IMR-90 (cell line): ENCODE measurements around the gene GRAMD4. TPM values are rescaled to one million over a fixed set of nuclear protein-coding genes. Genes with fewer than 3 reads are reported as not detected.

Experiments
- ATAC-seq: fragments of 200-7000 bp; cut with Tn5 transposase; 2 replicates; pipeline ENCODE4 v1.9.1; 2020; ENCODE audit warnings: low read depth, mild to moderate bottlenecking, moderate library complexity
- BruUV-seq: library from RNA; stranded (reverse); fragments of 400-500 nt; replicated peaks from 2 replicates; lab custom pipeline; 2021; lab: Mats Ljungman, UMichigan
- CTCF ChIA-PET: fragments of 300-600 bp; formaldehyde crosslinking; extraction: SDS; loops from one replicate; lab custom pipeline; 2021; ENCODE audit warnings: antibody characterized with exemption; lab: Yijun Ruan, JAX
- POLR2A ChIA-PET: fragments of 300-600 bp; sonication (Branson Sonifier 250); formaldehyde crosslinking; loops from one replicate; lab custom pipeline; 2022; ENCODE audit warnings: antibody characterized with exemption; ENCODE audit not compliant: unreplicated experiment; lab: Charles Lee
- DNase-seq: peaks from one replicate; pipeline ENCODE4 v3.0.0; 2013
- H2AFZ ChIP-seq: replicated peaks from 2 replicates; pipeline ENCODE3; 2013; ENCODE audit warnings: low read length, mild to moderate bottlenecking; ENCODE audit not compliant: poor library complexity
- H2AK5ac ChIP-seq: 2 replicates; pipeline ENCODE4 v1.6.1; 2013; ENCODE audit warnings: low read depth, low read length, inconsistent platforms
- H2AK9ac ChIP-seq: replicated peaks from 2 replicates; pipeline ENCODE3; 2013; ENCODE audit warnings: mild to moderate bottlenecking, low read depth, low read length, moderate library complexity; ENCODE audit not compliant: poor library complexity
- H2BK120ac ChIP-seq: 2 replicates; pipeline ENCODE4 v1.6.1; 2013; ENCODE audit warnings: low read depth, low read length, inconsistent platforms
- H2BK15ac ChIP-seq: 3 replicates; pipeline ENCODE4 v1.6.1; 2013; ENCODE audit warnings: low read depth, low read length, inconsistent platforms
- H2BK20ac ChIP-seq: 2 replicates; pipeline ENCODE4 v1.6.1; 2013; ENCODE audit warnings: low read depth, mild to moderate bottlenecking, inconsistent platforms, low read length, moderate library complexity
- H2BK5ac ChIP-seq: 2 replicates; pipeline ENCODE4 v1.6.1; 2013; ENCODE audit warnings: mild to moderate bottlenecking, low read depth, low read length, inconsistent platforms; ENCODE audit not compliant: poor library complexity, severe bottlenecking
- H3K14ac ChIP-seq: replicated peaks from 2 replicates; pipeline ENCODE4 v1.6.1; 2013; ENCODE audit warnings: low read depth, low read length, inconsistent platforms
- H3K18ac ChIP-seq: 2 replicates; pipeline ENCODE4 v1.6.1; 2013; ENCODE audit warnings: low read depth, low read length, control low read depth
- H3K23ac ChIP-seq: 2 replicates; pipeline ENCODE4 v1.6.1; 2013; ENCODE audit warnings: low read depth, low read length, inconsistent platforms
- H3K27ac ChIP-seq: 2 replicates; pipeline ENCODE4 v1.5.1; 2013; ENCODE audit warnings: mild to moderate bottlenecking, control low read depth, low read length; ENCODE audit not compliant: insufficient read depth
- H3K27me3 ChIP-seq: 2 replicates; pipeline ENCODE4 v1.6.1; 2013; ENCODE audit warnings: low read length; ENCODE audit not compliant: control insufficient read depth, insufficient read depth
- H3K36me3 ChIP-seq: 2 replicates; pipeline ENCODE4 v1.6.1; 2013; ENCODE audit warnings: low read length, mixed read lengths; ENCODE audit not compliant: control insufficient read depth, insufficient read depth
- H3K4ac ChIP-seq: 2 replicates; pipeline ENCODE4 v1.6.1; 2013; ENCODE audit warnings: low read depth, low read length, inconsistent platforms
- H3K4me1 ChIP-seq: 2 replicates; pipeline ENCODE4 v1.6.1; 2013; ENCODE audit warnings: low read length, mixed read lengths; ENCODE audit not compliant: control insufficient read depth, insufficient read depth
- H3K4me2 ChIP-seq: 2 replicates; pipeline ENCODE4 v1.6.1; 2013; ENCODE audit warnings: low read depth, mild to moderate bottlenecking, control low read depth, low read length, moderate library complexity
- H3K4me3 ChIP-seq: 2 replicates; pipeline ENCODE4 v1.5.1; 2013; ENCODE audit warnings: low read depth, mild to moderate bottlenecking, control low read depth, low read length, moderate library complexity; ENCODE audit not compliant: insufficient read depth
- H3K56ac ChIP-seq: 2 replicates; pipeline ENCODE4 v1.6.1; 2013; ENCODE audit warnings: low read length, inconsistent platforms; ENCODE audit not compliant: insufficient read depth; ENCODE audit errors: extremely low read depth
- H3K79me1 ChIP-seq, 2 experiments: 2 replicates each; pipeline ENCODE4 v1.6.1; 2013; ENCODE audit warnings: low read length in 2 of 2, inconsistent platforms in 1 of 2, low read depth in 1 of 2
- H3K9ac ChIP-seq: 2 replicates; pipeline ENCODE4 v1.6.1; 2013; ENCODE audit warnings: low read depth, low read length, control low read depth
- H3K9me1 ChIP-seq: 2 replicates; pipeline ENCODE4 v1.6.1; 2013; ENCODE audit warnings: low read length, inconsistent platforms; ENCODE audit not compliant: insufficient read depth
- H3K9me3 ChIP-seq: 2 replicates; pipeline ENCODE4 v1.6.1; 2013; ENCODE audit warnings: low read length; ENCODE audit not compliant: control insufficient read depth, insufficient read depth
- H4K20me1 ChIP-seq: 2 replicates; pipeline ENCODE4 v1.6.1; 2013; ENCODE audit warnings: low read length, inconsistent platforms; ENCODE audit not compliant: insufficient read depth
- H4K5ac ChIP-seq: 2 replicates; pipeline ENCODE4 v1.6.1; 2013; ENCODE audit warnings: mild to moderate bottlenecking, low read depth, low read length, control low read depth
- H4K8ac ChIP-seq, 2 experiments: 2 replicates each; pipeline ENCODE4 v1.6.1; 2013; ENCODE audit warnings: low read depth in 2 of 2, low read length in 2 of 2, control low read depth in 1 of 2, inconsistent platforms in 1 of 2
- H4K91ac ChIP-seq: 2 replicates; pipeline ENCODE4 v1.6.1; 2013; ENCODE audit warnings: low read depth, low read length, inconsistent platforms; ENCODE audit not compliant: insufficient read depth
- BHLHE40 ChIP-seq: fragments of 150-350 bp; IDR thresholded peaks from 2 replicates; pipeline ENCODE4 v1.6.1; 2016; ENCODE audit warnings: mild to moderate bottlenecking, low read depth, low read length
- CEBPB ChIP-seq: IDR thresholded peaks from 2 replicates; pipeline ENCODE4 v1.6.1; 2012; ENCODE audit warnings: low read depth, low read length, improper control_type of control experiment
- CHD1 ChIP-seq: IDR thresholded peaks from 2 replicates; pipeline ENCODE4 v1.6.1; 2012; ENCODE audit warnings: low read depth, low read length, improper control_type of control experiment
- ELK1 ChIP-seq: fragments of 150-350 bp; IDR thresholded peaks from 2 replicates; pipeline ENCODE4 v1.6.1; 2016; ENCODE audit warnings: low read depth, mild to moderate bottlenecking, low read length, moderate library complexity, borderline replicate concordance
- FOS ChIP-seq: fragments of 150-350 bp; IDR thresholded peaks from 2 replicates; pipeline ENCODE4 v1.6.1; 2016; ENCODE audit warnings: low read depth, low read length
- MAFK ChIP-seq: IDR thresholded peaks from 2 replicates; pipeline ENCODE4 v1.6.1; 2012; ENCODE audit warnings: low read depth, low read length, improper control_type of control experiment
- MAZ ChIP-seq: IDR thresholded peaks from 2 replicates; pipeline ENCODE4 v1.6.1; 2012; ENCODE audit warnings: low read depth, mild to moderate bottlenecking, low read length, improper control_type of control experiment, moderate library complexity, borderline replicate concordance
- MXI1 ChIP-seq: IDR thresholded peaks from 2 replicates; pipeline ENCODE4 v1.6.1; 2012; ENCODE audit warnings: low read depth, mild to moderate bottlenecking, low read length, moderate library complexity, borderline replicate concordance
- POLR2A ChIP-seq: IDR thresholded peaks from 2 replicates; pipeline ENCODE4 v1.6.1; 2012; ENCODE audit warnings: mild to moderate bottlenecking, low read depth, low read length
- RAD21 ChIP-seq: IDR thresholded peaks from 2 replicates; pipeline ENCODE4 v1.6.1; 2012; ENCODE audit warnings: low read length, improper control_type of control experiment
- RCOR1 ChIP-seq: IDR thresholded peaks from 2 replicates; pipeline ENCODE4 v1.6.1; 2012; ENCODE audit warnings: mild to moderate bottlenecking, low read length, improper control_type of control experiment; ENCODE audit not compliant: insufficient replicate concordance
- RFX5 ChIP-seq: IDR thresholded peaks from 2 replicates; pipeline ENCODE4 v1.8.0; 2012; ENCODE audit warnings: low read depth, mild to moderate bottlenecking, low read length, moderate library complexity
- SMC3 ChIP-seq: fragments of 150-350 bp; IDR thresholded peaks from 2 replicates; pipeline ENCODE4 v1.6.1; 2016; ENCODE audit warnings: low read depth, mild to moderate bottlenecking, antibody characterized with exemption, low read length, moderate library complexity
- USF2 ChIP-seq: fragments of 150-350 bp; IDR thresholded peaks from 2 replicates; pipeline ENCODE4 v1.6.1; 2017; ENCODE audit warnings: mild to moderate bottlenecking, antibody characterized with exemption, low read length, low read depth
- WGBS, 2 experiments: methylation state at CpG; one replicate each; pipeline versions ENCODE4 v1.1.5 to v1.1.7; 2013; ENCODE audit warnings: missing lambda C conversion rate in 2 of 2; ENCODE audit not compliant: insufficient read length in 1 of 2; ENCODE audit errors: extremely low coverage in 2 of 2; 5-methylcytosine and 5-hydroxymethylcytosine counted together
- dilution Hi-C: fragments of 300-500 bp; cut with HindIII; formaldehyde crosslinking; loops from one replicate; pipeline ENCODE4 v1.14.3; 2018; ENCODE audit warnings: low sequenced_read_pairs; ENCODE audit not compliant: unreplicated experiment
- in situ Hi-C: fragments of 300-500 bp; cut with MboI; formaldehyde crosslinking; loops from 3 replicates; pipeline ENCODE4 v1.14.3; 2019; ENCODE audit warnings: low sequenced_read_pairs, inconsistent platforms, mixed read lengths
- intact Hi-C: fragments of 100-400 bp; cut with micrococcal nuclease; formaldehyde crosslinking; loops from 2 replicates; pipeline ENCODE4 v1.10.0; 2022
- polyA plus RNA-seq, 3 experiments: library from polyadenylated mRNA; depleted of rRNA; stranded (reverse); fragments of >200 nt; gene quantifications; 2 replicates each; pipeline ENCODE4 v1.2.3, GENCODE V29; 2012; ENCODE audit warnings: low replicate concordance in 1 of 3
- total RNA-seq: library from RNA; depleted of rRNA; stranded (reverse); fragments of >200 nt; gene quantifications from 2 replicates; pipeline ENCODE4 v1.2.3, GENCODE V29; 2012
- TF ChIP-seq, protein P1 (sequence below): conservative IDR thresholded peaks from 2 replicates; pipeline ENCODE4 v1.5.1; 2012; ENCODE audit warnings: mild to moderate bottlenecking, low read depth, low read length, improper control_type of control experiment

Gene GRAMD4
- total and polyA plus RNA-seq, 2 of the 4 experiments (the other 2 are of a cell fraction), result 2.7 to 5.8 TPM

DNA sequence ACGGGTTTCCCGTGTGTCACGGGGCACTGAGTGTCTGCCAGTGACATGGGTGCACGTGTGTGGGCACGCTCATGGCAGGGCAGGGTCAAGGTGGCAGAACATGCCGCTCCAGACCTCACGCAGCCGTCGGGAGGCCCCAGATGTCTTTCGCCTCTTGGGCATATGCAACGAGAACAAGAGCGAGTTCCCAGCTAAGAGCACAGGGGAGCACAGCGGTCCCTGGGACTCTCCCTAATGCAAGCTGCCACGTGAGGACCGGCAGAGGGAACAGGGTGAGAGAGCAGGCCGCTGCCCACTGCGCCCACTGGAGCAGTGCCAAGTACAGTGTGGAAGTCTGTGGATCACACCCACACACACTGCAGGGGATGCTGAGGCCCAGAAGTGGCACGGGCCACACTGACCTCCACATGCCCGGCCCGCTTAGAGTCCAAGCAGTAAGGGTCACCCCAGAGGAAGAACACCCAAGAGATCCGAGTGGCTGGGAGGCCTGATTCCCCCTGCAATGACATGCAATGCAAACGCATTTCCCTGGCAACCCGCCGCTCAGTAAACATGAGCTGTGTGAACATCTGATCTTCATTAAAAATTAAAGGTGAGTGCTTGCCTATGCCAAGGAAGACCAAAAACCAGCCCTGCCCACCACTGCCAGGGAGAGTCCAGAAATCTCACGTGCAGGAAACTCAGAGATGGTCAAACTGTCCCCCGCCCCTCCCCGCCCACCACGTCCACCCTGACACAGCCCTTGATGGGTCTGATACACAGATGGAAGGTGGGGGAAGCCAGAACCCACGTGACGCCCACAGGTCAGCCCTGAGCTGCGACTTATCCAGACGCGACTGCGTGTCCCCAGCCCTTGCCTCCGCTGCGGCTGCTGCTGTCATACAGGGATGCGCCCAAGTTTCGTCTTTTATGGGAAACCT lies 106.1 kb downstream of the GRAMD4 start:
- ATAC-seq (no peak), DNase-seq (no peak)
- Histone ChIP-seq H3K27ac (no peak overlapping the region), H3K4me2 (no peak overlapping the region), H2BK5ac (no peak overlapping the region), H2BK120ac (no peak overlapping the region), H4K91ac (no peak overlapping the region), H2AK5ac (no peak overlapping the region), H3K9ac (no peak overlapping the region), H3K9me3 (no peaks in the 10 kb centered on the region), H3K27me3 (no peaks in the 10 kb centered on the region), H3K4me1 (peaks cover 7% of the 10 kb centered on the region), H4K8ac (no peak overlapping the region), H2AFZ (no peak overlapping the region), H3K4ac (no peak overlapping the region), H3K4me3 (no peak overlapping the region), H3K56ac (no peak overlapping the region), H3K79me1 (peaks cover 23 to 89% of the 10 kb centered on the region in 2 experiments), H4K20me1 (peaks cover 78% of the 10 kb centered on the region), H3K9me1 (peaks cover 7% of the 10 kb centered on the region), H3K14ac (no peak overlapping the region), H3K23ac (no peak overlapping the region), H3K18ac (no peak overlapping the region), H4K5ac (no peak overlapping the region), H2AK9ac (no peak overlapping the region), H2BK15ac (no peak overlapping the region), H3K36me3 (peaks cover 31% of the 10 kb centered on the region), H2BK20ac (no peak overlapping the region)
- BruUV-seq, result no TSS peak
- dilution Hi-C loops, result no loop called here
- ChIA-PET CTCF (no interaction called here), POLR2A (no interaction called here)
- intact Hi-C loops, result no loop called here
- in situ Hi-C loops, result no loop called here
- WGBS, 2 experiments, result 84% methylated on average over 17 of the region's 38 CpGs; no CpG with 5 or more reads in 1 of the 2 experiments
- TF ChIP-seq FOS, result no peak
- no peak for TF ChIP-seq SMC3
- no peak for TF ChIP-seq USF2
- no peak for TF ChIP-seq CHD1
- TF ChIP-seq BHLHE40, result no peak
- no peak for TF ChIP-seq CEBPB
- no peak for TF ChIP-seq RCOR1
- no peak for TF ChIP-seq MAFK
- no peak for TF ChIP-seq ELK1
- TF ChIP-seq MAZ, result no peak
- no peak for TF ChIP-seq MXI1
- TF ChIP-seq POLR2A, result no peak
- no peak for TF ChIP-seq RFX5
- TF ChIP-seq, protein P1, sequence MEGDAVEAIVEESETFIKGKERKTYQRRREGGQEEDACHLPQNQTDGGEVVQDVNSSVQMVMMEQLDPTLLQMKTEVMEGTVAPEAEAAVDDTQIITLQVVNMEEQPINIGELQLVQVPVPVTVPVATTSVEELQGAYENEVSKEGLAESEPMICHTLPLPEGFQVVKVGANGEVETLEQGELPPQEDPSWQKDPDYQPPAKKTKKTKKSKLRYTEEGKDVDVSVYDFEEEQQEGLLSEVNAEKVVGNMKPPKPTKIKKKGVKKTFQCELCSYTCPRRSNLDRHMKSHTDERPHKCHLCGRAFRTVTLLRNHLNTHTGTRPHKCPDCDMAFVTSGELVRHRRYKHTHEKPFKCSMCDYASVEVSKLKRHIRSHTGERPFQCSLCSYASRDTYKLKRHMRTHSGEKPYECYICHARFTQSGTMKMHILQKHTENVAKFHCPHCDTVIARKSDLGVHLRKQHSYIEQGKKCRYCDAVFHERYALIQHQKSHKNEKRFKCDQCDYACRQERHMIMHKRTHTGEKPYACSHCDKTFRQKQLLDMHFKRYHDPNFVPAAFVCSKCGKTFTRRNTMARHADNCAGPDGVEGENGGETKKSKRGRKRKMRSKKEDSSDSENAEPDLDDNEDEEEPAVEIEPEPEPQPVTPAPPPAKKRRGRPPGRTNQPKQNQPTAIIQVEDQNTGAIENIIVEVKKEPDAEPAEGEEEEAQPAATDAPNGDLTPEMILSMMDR, result no peak
- no peak for TF ChIP-seq RAD21
